Central memory CD8-positive, alpha-beta T cell (primary cell): ENCODE data around the gene RFXAP.

ENCODE experiments used
- ATAC-seq: fragments of 150-1000 bp; cut with Tn5 transposase; replicated peaks from 2 replicates; pipeline ENCODE4 v1.10.0; 2022; ENCODE audit warnings: mild to moderate bottlenecking, moderate FRiP score, moderate number of reproducible peaks; ENCODE audit not compliant: poor library complexity, severe bottlenecking; ENCODE audit errors: extremely low read depth
- DNase-seq, 2 donors: peaks; one replicate each; pipeline ENCODE4 v3.0.0; 2021; ENCODE audit warnings: low spot score in 2 of 2
- H3K27ac Mint-ChIP-seq: one replicate; pipeline ENCODE4 v1.8.0; 2022; ENCODE audit warnings: low read depth, mild to moderate bottlenecking, moderate library complexity, mixed read lengths
- H3K27me3 Mint-ChIP-seq: one replicate; pipeline ENCODE4 v1.8.0; 2022; ENCODE audit warnings: mixed read lengths
- H3K36me3 Mint-ChIP-seq: one replicate; pipeline ENCODE4 v1.8.0; 2022; ENCODE audit warnings: mild to moderate bottlenecking, moderate library complexity, mixed read lengths; ENCODE audit not compliant: insufficient read depth
- H3K4me1 Mint-ChIP-seq: one replicate; pipeline ENCODE4 v1.8.0; 2022; ENCODE audit warnings: mixed read lengths
- H3K4me3 Mint-ChIP-seq: one replicate; pipeline ENCODE4 v1.8.0; 2022; ENCODE audit warnings: mild to moderate bottlenecking, moderate library complexity, mixed read lengths
- H3K9me3 Mint-ChIP-seq: one replicate; pipeline ENCODE4 v1.8.0; 2022; ENCODE audit warnings: mixed read lengths

RFXAP gene

GRCh38 chr13:36820222-36820621 is 1.2 kb downstream of the RFXAP start:
- Mint-ChIP-seq H3K36me3 (peaks cover 11% of the 10 kb centered on the region), H3K27me3 (peaks cover 9% of the 10 kb centered on the region), H3K9me3 (no peaks in the 10 kb centered on the region), H3K4me1 (peaks cover 47% of the 10 kb centered on the region), H3K27ac (peak overlapping the region; percentile 82), H3K4me3 (peak overlapping the region; percentile 94)
- ATAC-seq, result no peak
- no peak for DNase-seq

DNA sequence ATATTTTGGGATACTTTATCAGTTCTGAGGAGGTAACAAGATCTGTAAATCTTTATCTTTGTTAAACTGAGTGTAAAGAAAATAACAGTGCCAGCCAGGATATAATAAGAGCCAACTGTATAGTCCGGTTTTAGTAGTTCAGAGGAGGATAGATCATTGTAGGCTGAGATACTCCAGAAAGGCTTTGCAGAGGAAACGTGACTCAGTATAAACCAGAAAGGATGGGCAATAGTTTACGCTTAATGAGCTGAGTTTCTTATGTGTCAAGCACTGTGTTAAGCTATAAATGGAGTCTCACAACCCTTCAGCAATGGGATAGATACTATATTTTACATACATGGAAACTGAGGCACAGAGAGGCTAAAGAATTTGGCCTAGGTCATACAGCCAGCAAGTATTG is 3.8 kb downstream of the RFXAP start:
- DNase-seq, result no peak
- H3K27me3 Mint-ChIP-seq, result no peaks in the 10 kb centered on the region
- peaks cover 48% of the 10 kb centered on the region for H3K4me1 Mint-ChIP-seq
- H3K27ac Mint-ChIP-seq, result peak overlapping the region; percentile 23
- no peak overlapping the region for H3K4me3 Mint-ChIP-seq
- no peaks in the 10 kb centered on the region for H3K9me3 Mint-ChIP-seq
- peaks cover 13% of the 10 kb centered on the region for H3K36me3 Mint-ChIP-seq
- no peak for ATAC-seq

DNA sequence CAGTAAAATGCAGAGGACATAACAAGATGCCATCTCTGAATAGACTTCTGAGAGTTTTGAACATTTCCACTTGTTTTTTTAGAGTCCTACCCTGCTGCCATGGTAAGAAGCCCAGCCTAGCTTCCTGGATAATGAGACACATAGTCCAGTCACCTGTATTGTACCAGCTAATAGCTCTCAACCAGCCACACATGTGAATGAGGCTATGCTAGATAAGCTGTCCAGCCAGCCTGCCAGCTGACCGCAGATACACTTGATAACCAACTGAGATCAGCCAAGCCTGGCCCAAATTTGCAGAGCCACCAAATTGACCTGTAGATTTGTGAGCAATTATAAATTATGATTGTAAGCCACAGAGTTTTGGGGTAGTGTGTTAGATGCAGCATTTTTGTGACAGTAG is 10.7 kb downstream of the RFXAP start:
- H3K4me1 Mint-ChIP-seq, result peaks cover 5% of the 10 kb centered on the region
- H3K27ac Mint-ChIP-seq, result no peak overlapping the region
- no peak overlapping the region for H3K4me3 Mint-ChIP-seq
- no peak for DNase-seq
- H3K27me3 Mint-ChIP-seq, result no peaks in the 10 kb centered on the region
- peaks cover 7% of the 10 kb centered on the region for H3K36me3 Mint-ChIP-seq
- H3K9me3 Mint-ChIP-seq, result no peaks in the 10 kb centered on the region
- no peak for ATAC-seq

- no peaks in the 10 kb centered on the region for H3K4me1 Mint-ChIP-seq
- H3K36me3 Mint-ChIP-seq, result peaks cover 6% of the 10 kb centered on the region
- no peaks in the 10 kb centered on the region for H3K9me3 Mint-ChIP-seq
- H3K27ac Mint-ChIP-seq, result no peak overlapping the region
- no peaks in the 10 kb centered on the region for H3K27me3 Mint-ChIP-seq
- no peak for DNase-seq
- no peak for ATAC-seq
- H3K4me3 Mint-ChIP-seq, result no peak overlapping the region
Observed at GRCh38 chr13:36831291-36831690, 12.3 kb downstream of the RFXAP start.

GRCh38 chr13:36834299-36834698 is 15.3 kb downstream of the RFXAP start:
- Mint-ChIP-seq H3K4me3 (no peak overlapping the region), H3K27ac (no peak overlapping the region), H3K27me3 (no peaks in the 10 kb centered on the region), H3K9me3 (no peaks in the 10 kb centered on the region), H3K36me3 (peaks cover 6% of the 10 kb centered on the region), H3K4me1 (no peaks in the 10 kb centered on the region)
- DNase-seq (no peak), ATAC-seq (no peak)

DNA sequence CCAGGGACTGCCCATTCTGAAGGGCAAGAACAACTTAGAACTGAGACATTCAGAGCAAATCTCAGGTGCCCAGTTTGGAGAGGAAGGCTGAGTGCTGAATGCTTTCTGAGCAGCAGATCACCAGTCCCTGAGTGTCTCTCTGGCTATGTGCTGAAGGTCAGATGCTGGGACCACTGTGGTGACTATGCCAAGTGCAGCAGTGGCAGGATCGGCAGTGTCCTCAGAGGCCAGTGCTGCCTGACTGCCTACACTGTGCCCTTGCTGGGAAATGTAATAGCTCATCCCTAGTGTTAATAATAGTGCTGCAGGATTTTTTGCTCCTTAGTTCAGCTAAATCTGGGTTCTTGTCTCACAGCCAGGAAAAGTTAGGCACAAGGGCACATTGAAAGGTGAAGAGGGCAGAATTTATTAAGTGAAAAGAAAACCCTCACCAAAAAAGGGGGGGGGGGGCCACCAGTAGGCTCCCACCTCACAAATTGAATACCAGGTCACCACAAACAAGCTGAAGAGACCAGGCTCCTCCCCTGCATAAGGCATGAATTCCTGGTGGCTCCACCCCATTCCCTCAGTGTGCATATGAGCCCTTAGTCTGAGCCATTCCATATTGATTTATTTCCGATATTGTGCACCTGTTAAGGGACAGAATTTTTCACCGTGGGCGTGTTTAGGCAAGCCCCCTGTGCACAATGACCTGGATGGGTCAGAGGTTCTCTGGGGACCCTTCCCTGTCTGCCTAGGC is 18.5 kb downstream of the RFXAP start:
- no peak for DNase-seq
- ATAC-seq, result no peak
- no peaks in the 10 kb centered on the region for H3K27me3 Mint-ChIP-seq
- H3K4me3 Mint-ChIP-seq, result no peak overlapping the region
- peaks cover 2% of the 10 kb centered on the region for H3K36me3 Mint-ChIP-seq
- H3K9me3 Mint-ChIP-seq, result no peaks in the 10 kb centered on the region
- no peaks in the 10 kb centered on the region for H3K4me1 Mint-ChIP-seq
- no peak overlapping the region for H3K27ac Mint-ChIP-seq

DNA sequence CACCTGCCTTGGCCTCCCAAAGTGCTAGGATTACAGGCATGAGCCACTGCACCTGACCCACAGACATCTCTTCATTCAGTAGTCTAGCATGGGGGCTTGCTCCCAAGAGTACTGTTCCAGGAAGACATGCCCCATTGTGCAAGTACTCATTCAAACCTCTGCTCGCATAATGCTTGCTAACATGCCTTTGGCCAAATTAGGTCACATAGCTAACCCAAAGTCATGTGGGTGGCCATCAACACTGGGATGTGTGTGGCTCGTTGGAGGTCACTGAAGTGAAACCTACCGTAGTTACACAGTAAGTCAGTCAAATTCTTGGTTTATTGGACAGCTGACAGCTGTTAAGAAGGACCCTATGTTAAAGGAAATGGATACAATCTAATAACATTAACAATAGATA is 20.3 kb downstream of the RFXAP start:
- H3K36me3 Mint-ChIP-seq, result peaks cover 2% of the 10 kb centered on the region
- H3K27me3 Mint-ChIP-seq, result no peaks in the 10 kb centered on the region
- no peak overlapping the region for H3K4me3 Mint-ChIP-seq
- DNase-seq (no peak), ATAC-seq (no peak)
- H3K27ac Mint-ChIP-seq, result no peak overlapping the region
- H3K4me1 Mint-ChIP-seq, result no peaks in the 10 kb centered on the region
- H3K9me3 Mint-ChIP-seq, result no peaks in the 10 kb centered on the region

DNA sequence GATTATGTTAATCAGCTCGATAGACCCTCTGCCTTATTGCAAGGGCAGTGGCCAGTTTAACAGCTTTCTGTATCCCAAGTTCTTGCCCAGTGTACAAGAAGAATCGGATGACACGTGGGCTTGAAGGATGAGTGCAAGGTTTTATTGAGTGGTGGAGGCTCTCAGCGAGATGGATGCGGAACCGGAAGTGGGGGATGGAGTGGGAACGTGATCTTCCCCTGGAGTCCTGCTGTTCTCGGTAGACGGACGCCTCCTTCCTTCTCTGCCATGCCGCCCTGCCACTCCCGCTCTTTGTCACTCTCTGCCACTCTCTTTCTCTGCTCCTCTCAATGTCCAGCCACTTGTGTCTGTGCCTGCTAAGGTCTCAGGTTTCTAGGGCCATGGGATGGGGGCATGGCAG is 21.0 kb downstream of the RFXAP start:
- H3K9me3 Mint-ChIP-seq, result no peaks in the 10 kb centered on the region

DNA sequence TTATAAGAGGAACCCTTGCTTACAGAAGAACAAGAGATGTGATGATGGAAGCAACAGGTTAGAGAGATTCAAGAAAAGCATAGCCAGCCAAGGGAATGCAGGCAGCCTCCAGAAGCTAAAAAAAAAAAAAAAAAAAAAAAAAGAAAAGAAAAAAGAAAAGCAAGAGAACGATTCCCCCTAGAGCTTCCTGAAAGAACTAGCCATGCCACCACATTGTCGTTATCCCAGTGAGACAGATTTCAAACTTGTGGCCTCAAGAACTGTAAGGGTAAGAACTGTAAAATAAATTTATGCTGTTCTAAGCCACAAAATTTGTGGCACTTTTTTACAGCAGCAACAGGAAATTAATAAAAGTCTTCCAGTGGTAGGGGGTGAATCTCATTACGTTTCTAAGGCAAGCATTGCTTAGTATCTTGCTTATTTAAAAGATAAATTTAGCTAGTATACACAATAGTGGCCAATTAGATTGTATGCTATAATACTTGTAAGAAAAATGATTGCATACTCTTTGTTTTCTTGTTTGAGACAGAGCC is 21.8 kb downstream of the RFXAP start:
- no peak overlapping the region for H3K27ac Mint-ChIP-seq
- DNase-seq (no peak), ATAC-seq (no peak)
- H3K36me3 Mint-ChIP-seq, result peaks cover 2% of the 10 kb centered on the region
- no peaks in the 10 kb centered on the region for H3K9me3 Mint-ChIP-seq
- no peaks in the 10 kb centered on the region for H3K27me3 Mint-ChIP-seq
- no peak overlapping the region for H3K4me3 Mint-ChIP-seq
- H3K4me1 Mint-ChIP-seq, result no peaks in the 10 kb centered on the region

More for the DNA sequence above, 21.0 kb downstream of the RFXAP start:
- Mint-ChIP-seq H3K36me3 (peaks cover 2% of the 10 kb centered on the region), H3K27me3 (no peaks in the 10 kb centered on the region), H3K4me1 (no peaks in the 10 kb centered on the region), H3K27ac (no peak overlapping the region), H3K4me3 (no peak overlapping the region)
- ATAC-seq (no peak), DNase-seq (no peak)

- no peak overlapping the region for H3K27ac Mint-ChIP-seq
- DNase-seq, result no peak
- no peak for ATAC-seq
- no peaks in the 10 kb centered on the region for H3K9me3 Mint-ChIP-seq
- no peaks in the 10 kb centered on the region for H3K4me1 Mint-ChIP-seq
- H3K36me3 Mint-ChIP-seq, result peaks cover 2% of the 10 kb centered on the region
- no peak overlapping the region for H3K4me3 Mint-ChIP-seq
- no peaks in the 10 kb centered on the region for H3K27me3 Mint-ChIP-seq
Observed at GRCh38 chr13:36841391-36841790, 22.4 kb downstream of the RFXAP start.

GRCh38 chr13:36847606-36848005 is 28.6 kb downstream of the RFXAP start:
- H3K4me1 Mint-ChIP-seq, result no peaks in the 10 kb centered on the region
- H3K9me3 Mint-ChIP-seq, result no peaks in the 10 kb centered on the region
- DNase-seq, result no peak
- H3K27me3 Mint-ChIP-seq, result peaks cover 11% of the 10 kb centered on the region
- H3K27ac Mint-ChIP-seq, result no peak overlapping the region
- no peak for ATAC-seq
- H3K36me3 Mint-ChIP-seq, result no peaks in the 10 kb centered on the region
- H3K4me3 Mint-ChIP-seq, result no peak overlapping the region

GRCh38 chr13:36848199-36848982 is 29.4 kb downstream of the RFXAP start:
- no peaks in the 10 kb centered on the region for H3K4me1 Mint-ChIP-seq
- no peak overlapping the region for H3K4me3 Mint-ChIP-seq
- H3K36me3 Mint-ChIP-seq, result no peaks in the 10 kb centered on the region
- ATAC-seq (no peak), DNase-seq (no peak)
- no peak overlapping the region for H3K27ac Mint-ChIP-seq
- H3K9me3 Mint-ChIP-seq, result no peaks in the 10 kb centered on the region
- H3K27me3 Mint-ChIP-seq, result peaks cover 11% of the 10 kb centered on the region
